SHP77 treated with DMSO at 0.1 percent for 48 hours (cell line): ENCODE results near the gene KDM2A.

Experiments
- DNase-seq: peaks from one replicate; lab custom pipeline; 2025; lab: John Stamatoyannopoulos, UW

The KDM2A gene

GRCh38 chr11:67285541-67286498, 166.8 kb downstream of the KDM2A start:
- no peak for DNase-seq

GRCh38 chr11:67286621-67287333, 167.7 kb downstream of the KDM2A start:
- no peak for DNase-seq

GRCh38 chr11:67287355-67288197, 168.5 kb downstream of the KDM2A start:
- DNase-seq: no peak

- DNase-seq: no peak
Observed at GRCh38 chr11:67288198-67288451, 169.1 kb downstream of the KDM2A start.

GRCh38 chr11:67288452-67289225, 169.6 kb downstream of the KDM2A start:
- DNase-seq: peak; percentile 80

GRCh38 chr11:67289226-67289650, 170.2 kb downstream of the KDM2A start, which contains the start of gene ANKRD13D:
Gene ANKRD13D, plus strand, starts transcription at chr11:67289303. Its CDS starts 158 bp downstream, at chr11:67289461.
- no peak for DNase-seq

GRCh38 chr11:67289651-67290479, 170.8 kb downstream of the KDM2A start:
- DNase-seq: no peak

- no peak for DNase-seq
Observed at GRCh38 chr11:67290801-67291200, 171.7 kb downstream of the KDM2A start.

GRCh38 chr11:67291481-67292381, 172.7 kb downstream of the KDM2A start:
- no peak for DNase-seq

- no peak for DNase-seq
Observed at GRCh38 chr11:67292671-67293070, 173.6 kb downstream of the KDM2A start.

GRCh38 chr11:67293090-67293489, 174.0 kb downstream of the KDM2A start:
- DNase-seq: no peak

- DNase-seq: no peak
Observed at GRCh38 chr11:67295846-67296245, 176.8 kb downstream of the KDM2A start.

GRCh38 chr11:67298786-67299185, 179.7 kb downstream of the KDM2A start:
- no peak for DNase-seq

- DNase-seq: no peak
Observed at GRCh38 chr11:67299471-67300191, 180.6 kb downstream of the KDM2A start.

- no peak for DNase-seq
Observed at GRCh38 chr11:67300256-67300755, 181.2 kb downstream of the KDM2A start.

GRCh38 chr11:67300756-67301312, 181.8 kb downstream of the KDM2A start:
- no peak for DNase-seq

- no peak for DNase-seq
Observed at GRCh38 chr11:67301313-67301921, 182.4 kb downstream of the KDM2A start.
